Subcutaneous adipose tissue (tissue), 4 donors: ENCODE results near the gene CNNM3. TPM values are rescaled to one million over a fixed set of nuclear protein-coding genes. Genes with fewer than 3 reads are reported as not detected.

Experiments
- CTCF ChIP-seq: fragments of 450-650 bp; IDR thresholded peaks from one replicate; pipeline ENCODE4 v1.5.1; 2016; ENCODE audit warnings: low read depth, mild to moderate bottlenecking, control low read depth, antibody characterized with exemption, moderate library complexity
- total RNA-seq, 4 donors: library from RNA; depleted of rRNA; stranded (reverse); fragments of >200 nt; gene quantifications; one replicate each; pipeline ENCODE4 v1.1.0, GENCODE V29; 2016

The CNNM3 gene
- total RNA-seq, 4 donors from 2014 or later = 4.4 to 21.1 (median 8.5) TPM

- no peak for TF ChIP-seq CTCF
These were observed 7.8 kb upstream of the CNNM3 start for GRCh38 chr2:96808176-96808837.

GRCh38 chr2:96809216-96809882 is 6.7 kb upstream of the CNNM3 start:
- no peak for TF ChIP-seq CTCF

- no peak for TF ChIP-seq CTCF
These were observed 5.9 kb upstream of the CNNM3 start for GRCh38 chr2:96809951-96810782.

- no peak for TF ChIP-seq CTCF
These were observed 5.3 kb upstream of the CNNM3 start for GRCh38 chr2:96810783-96811192.

- no peak for TF ChIP-seq CTCF
These were observed 4.2 kb upstream of the CNNM3 start for GRCh38 chr2:96811917-96812316.

- TF ChIP-seq CTCF = no peak
These were observed 2.4 kb upstream of the CNNM3 start for GRCh38 chr2:96813656-96814055.
